Measurements from ENCODE around the gene KCTD5.
A peak's percentile ranks its signal among the peaks of the same experiment; 100 is the strongest.
"Not testable (repeated sequence)": the region's sequence is repeated elsewhere in the genome, so short reads cannot be mapped to it uniquely, and the experiment has no call there.

KCTD5 gene, protein sequence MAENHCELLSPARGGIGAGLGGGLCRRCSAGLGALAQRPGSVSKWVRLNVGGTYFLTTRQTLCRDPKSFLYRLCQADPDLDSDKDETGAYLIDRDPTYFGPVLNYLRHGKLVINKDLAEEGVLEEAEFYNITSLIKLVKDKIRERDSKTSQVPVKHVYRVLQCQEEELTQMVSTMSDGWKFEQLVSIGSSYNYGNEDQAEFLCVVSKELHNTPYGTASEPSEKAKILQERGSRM

GRCh38 chr16:2682209-2683021 is at the start of gene KCTD5:
Gene KCTD5 (plus strand): TSS chr16:2682523. CDS start chr16:2682549, 26 bp downstream.
- FAIRE-seq = peak; percentile 74
- peak; percentile 97 for DNase-seq (ENCODE audit: extremely low spot score, insufficient read length, low read depth)

GRCh38 chr16:2639071-2639721 is 43.1 kb upstream of the KCTD5 start:
- FAIRE-seq = peak; percentile 82
- not testable (repeated sequence) for DNase-seq (ENCODE audit: extremely low spot score, insufficient read length, low read depth)

DNA sequence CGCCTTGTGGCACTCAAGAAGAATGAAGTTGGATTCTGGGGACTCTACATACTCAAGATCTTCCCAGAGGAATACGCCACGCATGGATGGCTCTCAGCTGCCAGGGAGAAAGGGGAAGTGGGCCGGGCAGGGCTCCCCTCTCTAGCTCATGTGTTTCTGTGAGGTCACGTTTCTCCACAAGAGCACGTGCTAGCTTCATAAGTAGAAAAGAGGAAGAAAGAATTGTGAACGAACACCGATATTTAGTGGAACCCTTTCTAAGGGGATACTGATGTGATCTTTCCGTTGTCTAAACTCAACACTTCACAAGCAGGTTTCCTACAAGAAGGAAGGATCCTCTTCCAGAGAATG is 42.6 kb upstream of the KCTD5 start:
- DNase-seq (ENCODE audit: extremely low spot score, insufficient read length, low read depth) = not testable (repeated sequence)
- FAIRE-seq = peak; percentile 74

DNA sequence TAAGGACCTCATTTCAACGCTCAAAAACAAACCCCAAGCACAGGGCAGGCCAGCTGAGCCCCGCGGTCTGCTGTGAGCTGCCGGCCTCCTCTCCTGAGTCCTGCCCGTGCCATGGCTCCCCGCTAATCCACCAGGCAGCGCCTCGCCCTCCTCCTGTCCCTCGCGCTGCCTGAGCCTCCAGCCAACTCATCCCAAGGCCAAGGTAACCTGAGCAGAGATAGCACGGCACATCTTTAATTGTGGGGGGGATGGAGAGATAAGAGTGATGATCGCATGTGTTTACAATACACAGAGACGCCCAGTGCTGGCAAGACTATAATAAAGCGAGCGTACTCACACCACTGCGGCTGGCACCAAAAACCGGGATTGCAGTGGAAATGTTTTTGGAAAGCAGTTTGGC is 39.8 kb upstream of the KCTD5 start:
- FAIRE-seq; DNase-seq (ENCODE audit: extremely low spot score, insufficient read length, low read depth): not testable (repeated sequence)

- DNase-seq (ENCODE audit: extremely low spot score, insufficient read length, low read depth); FAIRE-seq: not testable (repeated sequence)
These were observed 37.4 kb upstream of the KCTD5 start for GRCh38 chr16:2644754-2645453.

DNA sequence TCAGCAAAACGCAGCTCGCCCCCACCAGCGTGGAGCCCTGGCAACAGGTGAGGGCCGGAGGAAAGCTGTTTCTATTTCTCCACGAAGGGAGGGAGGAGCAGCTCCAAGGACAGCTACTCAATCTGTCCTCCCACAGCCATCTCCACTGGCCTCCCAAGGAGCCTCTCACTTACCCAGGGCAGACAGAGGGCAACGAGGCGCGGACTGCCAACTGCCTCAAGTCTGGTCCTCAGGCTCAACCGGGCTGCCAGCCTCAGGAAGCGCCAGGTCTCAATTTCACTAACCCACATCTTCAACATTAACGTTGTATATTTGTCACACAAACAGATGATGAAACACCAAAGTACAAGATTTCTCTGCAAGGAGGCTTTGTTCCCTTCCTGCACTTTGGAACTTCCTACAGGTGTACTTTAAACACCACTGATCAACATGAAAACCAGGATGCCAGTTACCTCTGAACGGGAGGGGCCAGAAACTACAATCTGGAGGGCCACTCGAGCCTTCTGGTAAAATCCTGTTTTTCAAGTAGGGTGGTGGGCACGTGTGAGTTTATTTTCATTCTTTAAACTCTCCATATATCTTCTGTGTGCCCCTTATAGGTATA is 31.0 kb upstream of the KCTD5 start:
- FAIRE-seq; DNase-seq (ENCODE audit: extremely low spot score, insufficient read length, low read depth): not testable (repeated sequence)

- not testable (repeated sequence) for FAIRE-seq
These were observed 28.4 kb upstream of the KCTD5 start for GRCh38 chr16:2653915-2654314.

DNA sequence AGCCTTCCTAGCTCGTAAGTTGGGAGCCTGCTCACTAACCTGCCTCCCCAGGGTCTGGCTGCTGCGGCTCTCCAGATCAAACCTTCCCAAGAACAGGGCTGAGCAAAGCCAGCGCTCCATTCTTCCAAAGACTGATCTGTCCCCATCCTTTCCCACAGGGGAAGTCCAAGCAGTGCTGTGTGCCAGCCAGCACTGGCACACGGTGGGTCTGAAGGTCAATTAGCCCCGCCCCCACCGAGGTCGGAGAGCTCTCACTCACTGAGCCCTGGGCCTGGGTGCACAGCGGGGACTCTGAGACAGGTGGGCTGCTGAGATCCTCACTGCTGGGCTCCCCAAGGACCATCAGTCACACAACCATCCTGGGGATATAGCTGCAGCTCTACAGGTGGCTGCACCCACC is 27.4 kb upstream of the KCTD5 start:
- not testable (repeated sequence) for DNase-seq (ENCODE audit: extremely low spot score, insufficient read length, low read depth); FAIRE-seq

More at GRCh38 chr16:2653915-2654314, 28.4 kb upstream of the KCTD5 start:
- not testable (repeated sequence) for DNase-seq (ENCODE audit: extremely low spot score, insufficient read length, low read depth)

DNA sequence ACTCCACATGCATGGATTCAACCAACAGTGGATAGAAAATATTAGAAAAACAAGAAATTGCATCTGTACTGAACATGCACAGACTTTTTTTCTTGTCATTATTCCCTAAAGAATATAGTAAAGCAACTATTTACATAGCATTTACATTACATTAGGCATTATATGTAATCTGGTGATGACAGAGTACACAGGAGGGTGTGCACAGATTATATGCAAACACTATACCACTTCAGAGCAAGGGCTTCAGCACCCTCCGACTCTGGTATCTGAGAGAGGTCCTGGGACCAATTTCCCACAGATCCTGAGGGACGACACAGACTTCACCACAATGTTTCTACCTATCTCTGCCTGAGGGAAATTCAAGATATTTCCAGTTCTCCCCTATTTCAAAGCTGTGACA is 25.3 kb upstream of the KCTD5 start:
- FAIRE-seq = no peak

GRCh38 chr16:2657803-2658202 is 24.5 kb upstream of the KCTD5 start:
- not testable (repeated sequence) for DNase-seq (ENCODE audit: extremely low spot score, insufficient read length, low read depth); FAIRE-seq

More for the DNA sequence above, 25.3 kb upstream of the KCTD5 start:
- no peak for DNase-seq (ENCODE audit: extremely low spot score, insufficient read length, low read depth)

DNA sequence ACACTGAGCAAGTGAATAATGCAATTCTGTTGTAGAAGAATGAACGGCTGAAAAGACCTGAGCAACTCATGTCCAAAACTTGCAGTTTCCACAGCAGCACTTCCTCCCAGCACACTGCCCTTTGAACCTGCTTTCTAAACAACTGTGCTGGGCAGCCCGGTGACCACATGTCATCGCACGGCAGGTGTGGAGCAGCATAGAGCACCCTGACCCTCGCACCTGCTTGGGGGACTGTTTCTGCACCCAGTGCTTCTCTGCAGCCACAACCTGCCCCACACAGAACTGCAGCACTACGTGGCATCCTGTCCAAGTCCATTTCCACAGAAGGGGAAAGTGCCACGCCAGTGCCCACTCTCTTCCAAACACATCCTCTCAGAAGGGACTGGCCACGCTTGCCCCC is 22.8 kb upstream of the KCTD5 start:
- not testable (repeated sequence) for DNase-seq (ENCODE audit: extremely low spot score, insufficient read length, low read depth); FAIRE-seq

DNA sequence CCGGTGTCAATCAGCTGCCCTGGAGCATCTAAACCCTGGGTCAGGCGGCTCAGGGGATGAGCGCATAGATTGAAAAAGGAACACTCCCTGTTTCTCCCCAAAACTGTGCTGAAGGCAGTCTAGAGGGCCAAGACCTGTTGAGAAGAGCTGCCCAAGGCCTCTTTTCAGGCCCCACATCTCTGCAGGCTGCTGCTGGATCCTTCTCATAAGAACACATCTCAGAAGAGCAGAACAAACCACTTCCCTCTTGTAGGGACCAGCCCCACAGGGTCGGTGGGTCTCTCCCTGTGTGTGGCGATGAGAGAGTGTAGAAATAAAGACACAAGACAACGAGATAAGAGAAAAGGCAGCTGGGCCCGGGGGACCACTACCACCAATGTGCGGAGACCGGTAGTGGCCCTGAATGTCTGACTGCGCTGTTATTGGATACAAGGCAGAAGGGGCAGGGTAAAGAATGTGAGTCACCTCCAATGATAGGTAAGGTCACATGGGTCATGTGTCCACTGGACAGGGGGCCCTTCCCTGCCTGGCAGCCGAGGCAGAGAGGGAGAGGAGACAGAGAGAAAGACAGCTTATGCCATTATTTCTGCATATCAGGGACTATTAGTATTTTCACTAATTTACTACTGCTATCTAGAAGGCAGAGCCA is 22.2 kb upstream of the KCTD5 start:
- DNase-seq (ENCODE audit: extremely low spot score, insufficient read length, low read depth) = not testable (repeated sequence)

DNA sequence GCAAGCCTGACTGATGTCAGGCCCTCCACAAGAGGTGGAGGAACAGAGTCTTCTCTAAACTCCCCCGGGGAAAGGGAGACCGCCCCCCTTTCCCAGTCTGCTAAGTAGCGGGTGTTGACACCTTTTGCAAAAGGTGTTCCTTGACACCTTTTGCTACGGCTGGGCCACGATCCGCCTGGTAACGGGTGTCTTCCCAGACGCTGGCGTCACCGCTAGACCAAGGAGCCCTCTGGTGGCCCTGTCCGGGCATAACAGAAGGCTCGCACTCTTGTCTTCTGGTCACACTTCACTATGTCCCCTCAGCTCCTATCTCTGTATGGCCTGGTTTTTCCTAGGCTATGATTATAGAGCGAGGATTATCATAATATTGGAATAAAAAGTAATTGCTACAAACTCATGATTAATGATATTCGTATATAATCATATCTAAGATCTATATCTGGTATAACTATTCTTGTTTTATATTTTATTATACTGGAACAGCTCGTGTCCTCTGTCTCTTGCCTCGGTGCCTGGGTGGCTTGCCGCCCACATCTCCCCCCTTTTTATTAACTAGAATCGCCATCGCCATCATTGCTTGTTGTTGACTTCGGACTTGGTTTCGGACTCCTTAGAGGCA is 21.5 kb upstream of the KCTD5 start:
- not testable (repeated sequence) for FAIRE-seq; DNase-seq (ENCODE audit: extremely low spot score, insufficient read length, low read depth)

More for the DNA sequence above, 22.2 kb upstream of the KCTD5 start:
- FAIRE-seq = not testable (repeated sequence)

DNA sequence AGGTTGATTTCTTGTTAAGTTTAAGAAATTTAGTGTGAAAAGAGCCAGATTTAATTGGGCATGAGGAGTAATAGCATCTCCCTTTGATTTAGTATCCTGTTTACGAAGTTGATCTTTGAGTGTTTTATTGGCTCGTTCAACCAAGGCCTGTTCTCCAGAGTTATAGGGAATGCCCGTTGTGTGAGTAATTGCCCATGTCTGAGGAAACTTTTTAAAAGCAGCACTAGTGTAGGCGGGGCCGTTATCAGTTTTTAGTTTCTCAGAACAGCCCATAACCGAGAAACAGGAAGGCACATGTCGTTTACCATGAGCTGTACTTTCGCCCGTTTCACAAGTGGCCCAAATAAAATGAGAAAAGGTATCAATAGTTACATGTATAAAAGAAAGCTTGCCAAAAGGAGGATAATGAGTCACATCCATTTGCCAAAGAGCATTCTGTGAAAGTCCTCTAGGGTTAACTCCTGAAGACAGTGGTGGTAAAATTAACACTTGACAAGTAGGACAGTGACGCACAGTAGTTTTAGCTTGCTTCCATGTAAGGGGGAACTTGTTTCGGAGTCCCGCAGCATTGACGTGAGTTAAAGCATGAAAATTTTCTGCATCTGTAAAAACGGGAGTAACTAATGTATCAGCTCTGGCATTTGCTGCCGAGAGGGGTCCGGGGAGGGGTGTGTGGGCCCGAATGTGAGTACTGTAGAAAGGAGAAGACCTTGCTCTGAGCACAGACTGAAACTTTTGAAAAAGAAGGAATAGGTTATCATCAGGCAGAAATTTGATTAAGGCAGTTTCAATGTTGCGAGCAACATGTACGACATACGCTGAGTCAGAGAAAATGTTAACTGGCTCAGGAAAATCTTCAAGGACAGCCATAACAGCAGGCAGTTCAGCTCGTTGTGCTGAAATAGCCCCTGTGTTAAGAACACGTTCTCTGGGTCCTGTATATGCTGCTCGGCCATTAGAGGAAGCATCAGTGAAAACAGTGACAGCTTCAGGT is 18.5 kb upstream of the KCTD5 start:
- DNase-seq (ENCODE audit: extremely low spot score, insufficient read length, low read depth) (no peak), FAIRE-seq (no peak)

GRCh38 chr16:2664574-2664982 is 17.7 kb upstream of the KCTD5 start:
- DNase-seq (ENCODE audit: extremely low spot score, insufficient read length, low read depth) (no peak), FAIRE-seq (no peak)

GRCh38 chr16:2666671-2667070 is 15.7 kb upstream of the KCTD5 start:
- DNase-seq (ENCODE audit: extremely low spot score, insufficient read length, low read depth); FAIRE-seq: not testable (repeated sequence)

GRCh38 chr16:2669587-2669986 is 12.7 kb upstream of the KCTD5 start:
- not testable (repeated sequence) for DNase-seq (ENCODE audit: extremely low spot score, insufficient read length, low read depth); FAIRE-seq
